Measurements from ENCODE around the gene TRIOBP. TPM values are rescaled to one million over a fixed set of nuclear protein-coding genes. Genes with fewer than 3 reads are reported as not detected.

TRIOBP gene
- total and polyA plus RNA-seq, 2 of the 13 experiments (the other 11 are each of a cell fraction or from before 2014, with no cell fraction given), result 6.1 to 15.4 TPM

- TF ChIP-seq, protein P1, sequence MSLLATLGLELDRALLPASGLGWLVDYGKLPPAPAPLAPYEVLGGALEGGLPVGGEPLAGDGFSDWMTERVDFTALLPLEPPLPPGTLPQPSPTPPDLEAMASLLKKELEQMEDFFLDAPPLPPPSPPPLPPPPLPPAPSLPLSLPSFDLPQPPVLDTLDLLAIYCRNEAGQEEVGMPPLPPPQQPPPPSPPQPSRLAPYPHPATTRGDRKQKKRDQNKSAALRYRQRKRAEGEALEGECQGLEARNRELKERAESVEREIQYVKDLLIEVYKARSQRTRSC (CRISPR knock-in tag; IDR thresholded peaks at IDR 0.05; ENCODE audit: low read depth), result no peak
- TF ChIP-seq MXI1 (IDR thresholded peaks at IDR 0.05; ENCODE audit: borderline replicate concordance, low read depth, low read length) (peak; percentile 61; the same call in 1 of the 3 replicates), HDAC2 (CRISPR knock-in tag; IDR thresholded peaks at IDR 0.05) (peak; percentile 65; the same call in 1 of the 2 replicates), PHF20 (CRISPR knock-in tag; IDR thresholded peaks at IDR 0.05) (peak; percentile 81), RFXAP (CRISPR knock-in tag; IDR thresholded peaks at IDR 0.05; ENCODE audit: borderline replicate concordance) (0 out of 2 replicates have a peak, but pooled peaks have one; percentile 45), ZIK1 (CRISPR knock-in tag; IDR thresholded peaks at IDR 0.05; ENCODE audit: borderline replicate concordance, low read depth) (no peak), HNRNPLL (IDR thresholded peaks at IDR 0.05; ENCODE audit: low read depth, low read length, poor library complexity, severe bottlenecking) (no peak), THAP9 (CRISPR knock-in tag; IDR thresholded peaks at IDR 0.05; ENCODE audit: borderline replicate concordance) (peak; percentile 81; the same call in 1 of the 2 replicates), ZNF724P (CRISPR knock-in tag; IDR thresholded peaks at IDR 0.05; ENCODE audit: borderline replicate concordance) (no peak), RXRB (CRISPR knock-in tag; IDR thresholded peaks at IDR 0.05; ENCODE audit: borderline replicate concordance) (peak; percentile 79), KLF12 (CRISPR knock-in tag; IDR thresholded peaks at IDR 0.05; ENCODE audit: borderline replicate concordance) (no peak), PLRG1 (conservative IDR thresholded peaks at IDR 0.05) (no peak), POGZ (CRISPR knock-in tag; IDR thresholded peaks at IDR 0.05) (peak; percentile 68), KAT8 (CRISPR knock-in tag; IDR thresholded peaks at IDR 0.05) (peak; percentile 92)
- TF ChIP-seq, protein P2, sequence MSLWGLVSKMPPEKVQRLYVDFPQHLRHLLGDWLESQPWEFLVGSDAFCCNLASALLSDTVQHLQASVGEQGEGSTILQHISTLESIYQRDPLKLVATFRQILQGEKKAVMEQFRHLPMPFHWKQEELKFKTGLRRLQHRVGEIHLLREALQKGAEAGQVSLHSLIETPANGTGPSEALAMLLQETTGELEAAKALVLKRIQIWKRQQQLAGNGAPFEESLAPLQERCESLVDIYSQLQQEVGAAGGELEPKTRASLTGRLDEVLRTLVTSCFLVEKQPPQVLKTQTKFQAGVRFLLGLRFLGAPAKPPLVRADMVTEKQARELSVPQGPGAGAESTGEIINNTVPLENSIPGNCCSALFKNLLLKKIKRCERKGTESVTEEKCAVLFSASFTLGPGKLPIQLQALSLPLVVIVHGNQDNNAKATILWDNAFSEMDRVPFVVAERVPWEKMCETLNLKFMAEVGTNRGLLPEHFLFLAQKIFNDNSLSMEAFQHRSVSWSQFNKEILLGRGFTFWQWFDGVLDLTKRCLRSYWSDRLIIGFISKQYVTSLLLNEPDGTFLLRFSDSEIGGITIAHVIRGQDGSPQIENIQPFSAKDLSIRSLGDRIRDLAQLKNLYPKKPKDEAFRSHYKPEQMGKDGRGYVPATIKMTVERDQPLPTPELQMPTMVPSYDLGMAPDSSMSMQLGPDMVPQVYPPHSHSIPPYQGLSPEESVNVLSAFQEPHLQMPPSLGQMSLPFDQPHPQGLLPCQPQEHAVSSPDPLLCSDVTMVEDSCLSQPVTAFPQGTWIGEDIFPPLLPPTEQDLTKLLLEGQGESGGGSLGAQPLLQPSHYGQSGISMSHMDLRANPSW (CRISPR knock-in tag; IDR thresholded peaks at IDR 0.05; ENCODE audit: borderline replicate concordance), result peak; percentile 91; the same call in 1 of the 2 replicates
- TF ChIP-seq, protein P3, sequence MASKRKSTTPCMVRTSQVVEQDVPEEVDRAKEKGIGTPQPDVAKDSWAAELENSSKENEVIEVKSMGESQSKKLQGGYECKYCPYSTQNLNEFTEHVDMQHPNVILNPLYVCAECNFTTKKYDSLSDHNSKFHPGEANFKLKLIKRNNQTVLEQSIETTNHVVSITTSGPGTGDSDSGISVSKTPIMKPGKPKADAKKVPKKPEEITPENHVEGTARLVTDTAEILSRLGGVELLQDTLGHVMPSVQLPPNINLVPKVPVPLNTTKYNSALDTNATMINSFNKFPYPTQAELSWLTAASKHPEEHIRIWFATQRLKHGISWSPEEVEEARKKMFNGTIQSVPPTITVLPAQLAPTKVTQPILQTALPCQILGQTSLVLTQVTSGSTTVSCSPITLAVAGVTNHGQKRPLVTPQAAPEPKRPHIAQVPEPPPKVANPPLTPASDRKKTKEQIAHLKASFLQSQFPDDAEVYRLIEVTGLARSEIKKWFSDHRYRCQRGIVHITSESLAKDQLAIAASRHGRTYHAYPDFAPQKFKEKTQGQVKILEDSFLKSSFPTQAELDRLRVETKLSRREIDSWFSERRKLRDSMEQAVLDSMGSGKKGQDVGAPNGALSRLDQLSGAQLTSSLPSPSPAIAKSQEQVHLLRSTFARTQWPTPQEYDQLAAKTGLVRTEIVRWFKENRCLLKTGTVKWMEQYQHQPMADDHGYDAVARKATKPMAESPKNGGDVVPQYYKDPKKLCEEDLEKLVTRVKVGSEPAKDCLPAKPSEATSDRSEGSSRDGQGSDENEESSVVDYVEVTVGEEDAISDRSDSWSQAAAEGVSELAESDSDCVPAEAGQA (IDR thresholded peaks at IDR 0.05; ENCODE audit: low read depth), result peak; percentile 46; the same call in 1 of the 2 replicates
- TF ChIP-seq, protein P3 (CRISPR knock-in tag; IDR thresholded peaks at IDR 0.05; ENCODE audit: borderline replicate concordance), result no peak
Observed at GRCh38 chr22:37731804-37732471, 35.1 kb downstream of the TRIOBP start (continued).
